Nephron progenitor cell (in vitro differentiated cells): ENCODE results near the gene SMTNL1.

ENCODE experiments used
- DNase-seq: peaks from one replicate; pipeline ENCODE4 v3.0.0; 2021
- H3K27ac Mint-ChIP-seq: 2 replicates; pipeline ENCODE4 v1.8.0; 2021; ENCODE audit warnings: mild to moderate bottlenecking, moderate library complexity, mixed read lengths
- H3K27me3 Mint-ChIP-seq: 2 replicates; pipeline ENCODE4 v1.8.0; 2021; ENCODE audit warnings: mild to moderate bottlenecking, low read depth, mixed read lengths; ENCODE audit not compliant: poor library complexity
- H3K36me3 Mint-ChIP-seq: 2 replicates; pipeline ENCODE4 v1.8.0; 2021; ENCODE audit warnings: low read depth, mixed read lengths
- H3K4me1 Mint-ChIP-seq: 2 replicates; pipeline ENCODE4 v1.8.0; 2021; ENCODE audit warnings: mixed read lengths
- H3K4me3 Mint-ChIP-seq: 2 replicates; pipeline ENCODE4 v1.8.0; 2021; ENCODE audit warnings: mild to moderate bottlenecking, moderate library complexity, mixed read lengths
- H3K9me3 Mint-ChIP-seq: 2 replicates; pipeline ENCODE4 v1.8.0; 2021; ENCODE audit warnings: mild to moderate bottlenecking, moderate library complexity, mixed read lengths
- CTCF ChIP-seq: fragments of 200-600 bp; sonication (generic); IDR thresholded peaks from 2 replicates; pipeline ENCODE4 v1.5.0; 2021; ENCODE audit warnings: antibody characterized with exemption

Gene SMTNL1

GRCh38 chr11:57584341-57584740 lies 46.9 kb downstream of the SMTNL1 start:
- DNase-seq: peak; percentile 10
- H3K4me3 Mint-ChIP-seq: no peak overlapping the region
- peaks cover 31% of the 10 kb centered on the region for H3K4me1 Mint-ChIP-seq
- peak overlapping the region; percentile 89 for H3K27ac Mint-ChIP-seq
- peaks cover 9% of the 10 kb centered on the region for H3K36me3 Mint-ChIP-seq
- no peaks in the 10 kb centered on the region for H3K27me3 Mint-ChIP-seq
- H3K9me3 Mint-ChIP-seq: peaks cover 27% of the 10 kb centered on the region
- no peak for TF ChIP-seq CTCF

GRCh38 chr11:57585301-57585700 lies 47.9 kb downstream of the SMTNL1 start:
- peaks cover 9% of the 10 kb centered on the region for H3K36me3 Mint-ChIP-seq
- TF ChIP-seq CTCF: no peak
- peaks cover 33% of the 10 kb centered on the region for H3K9me3 Mint-ChIP-seq
- DNase-seq: no peak
- H3K4me3 Mint-ChIP-seq: no peak overlapping the region
- H3K27ac Mint-ChIP-seq: peak overlapping the region; percentile 89
- peaks cover 31% of the 10 kb centered on the region for H3K4me1 Mint-ChIP-seq
- no peaks in the 10 kb centered on the region for H3K27me3 Mint-ChIP-seq

GRCh38 chr11:57586711-57587245 lies 49.4 kb downstream of the SMTNL1 start:
- DNase-seq: no peak
- H3K27ac Mint-ChIP-seq: no peak overlapping the region
- H3K36me3 Mint-ChIP-seq: peaks cover 9% of the 10 kb centered on the region
- peaks cover 33% of the 10 kb centered on the region for H3K9me3 Mint-ChIP-seq
- no peaks in the 10 kb centered on the region for H3K27me3 Mint-ChIP-seq
- H3K4me1 Mint-ChIP-seq: peaks cover 38% of the 10 kb centered on the region
- no peak for TF ChIP-seq CTCF
- no peak overlapping the region for H3K4me3 Mint-ChIP-seq

GRCh38 chr11:57588046-57588710 lies 50.8 kb downstream of the SMTNL1 start:
- TF ChIP-seq CTCF: no peak
- no peaks in the 10 kb centered on the region for H3K27me3 Mint-ChIP-seq
- no peak overlapping the region for H3K27ac Mint-ChIP-seq
- H3K36me3 Mint-ChIP-seq: peaks cover 9% of the 10 kb centered on the region
- H3K9me3 Mint-ChIP-seq: peaks cover 33% of the 10 kb centered on the region
- peaks cover 46% of the 10 kb centered on the region for H3K4me1 Mint-ChIP-seq
- peak overlapping the region; percentile 2 for H3K4me3 Mint-ChIP-seq
- no peak for DNase-seq

- Mint-ChIP-seq H3K4me3 (no peak overlapping the region), H3K27ac (peak overlapping the region; percentile 97), H3K9me3 (no peaks in the 10 kb centered on the region), H3K4me1 (peaks cover 80% of the 10 kb centered on the region), H3K36me3 (peaks cover 18% of the 10 kb centered on the region), H3K27me3 (no peaks in the 10 kb centered on the region)
- TF ChIP-seq CTCF: no peak
- DNase-seq: no peak
Observed at GRCh38 chr11:57596266-57596885, 59.0 kb downstream of the SMTNL1 start.
